CD4-positive, alpha-beta memory T cell (primary cell): ENCODE results near the gene PAIP2. TPM values are rescaled to one million over a fixed set of nuclear protein-coding genes. Genes with fewer than 3 reads are reported as not detected.
A peak's percentile ranks its signal among the peaks of the same experiment; 100 is the strongest.

Experiments used
- CTCF ChIA-PET: fragments of 350-600 bp; sonication (Branson Sonifier 250); formaldehyde crosslinking; loops from one replicate; lab custom pipeline; 2021; ENCODE audit warnings: inconsistent platforms; ENCODE audit not compliant: partially characterized antibody; lab: Charles Lee
- POLR2A ChIA-PET: fragments of 350-600 bp; sonication (Branson Sonifier 250); formaldehyde crosslinking; loops from one replicate; lab custom pipeline; 2021; ENCODE audit not compliant: partially characterized antibody; lab: Charles Lee
- DNase-seq, 5 donors: peaks; one replicate each; pipeline versions ENCODE4 v3.0.0 to v3.0.0-alpha.2; 2020 to 2022; ENCODE audit warnings: mixed read lengths in 1 of 5
- H3K27ac ChIP-seq: one replicate; pipeline ENCODE4 v1.7.0; 2013; ENCODE audit warnings: low read depth, low read length
- H3K27me3 ChIP-seq: 2 replicates; pipeline ENCODE4 v1.7.0; 2013; ENCODE audit warnings: mild to moderate bottlenecking, low read length, moderate library complexity; ENCODE audit not compliant: insufficient read depth
- H3K36me3 ChIP-seq: 2 replicates; pipeline ENCODE4 v1.7.0; 2013; ENCODE audit warnings: mild to moderate bottlenecking, low read length, moderate library complexity; ENCODE audit not compliant: insufficient read depth
- H3K4me1 ChIP-seq: 2 replicates; pipeline ENCODE4 v1.7.0; 2013; ENCODE audit warnings: mild to moderate bottlenecking, low read length, moderate library complexity; ENCODE audit not compliant: insufficient read depth
- H3K4me3 ChIP-seq, 2 donors: one replicate each; pipeline ENCODE4 v1.7.0; 2013; ENCODE audit warnings: low read length in 2 of 2, mild to moderate bottlenecking in 1 of 2
- H3K9me3 ChIP-seq, 2 donors: one replicate each; pipeline ENCODE4 v1.7.0; 2013; ENCODE audit warnings: low read length in 2 of 2, control low read depth in 1 of 2; ENCODE audit not compliant: control insufficient read depth in 1 of 2
- H3K27ac Mint-ChIP-seq, 7 donors: one replicate each; pipeline ENCODE4 v1.8.0; 2020 to 2021; ENCODE audit warnings: mixed read lengths in 7 of 7, mild to moderate bottlenecking in 6 of 7, inconsistent platforms in 3 of 7, moderate library complexity in 3 of 7
- H3K27me3 Mint-ChIP-seq, 2 donors: one replicate each; pipeline ENCODE4 v1.8.0; 2020 to 2021; ENCODE audit warnings: mixed read lengths in 2 of 2
- H3K36me3 Mint-ChIP-seq, 2 donors: one replicate each; pipeline ENCODE4 v1.8.0; 2020 to 2021; ENCODE audit warnings: mixed read lengths in 2 of 2, inconsistent platforms in 1 of 2, mild to moderate bottlenecking in 1 of 2
- H3K4me1 Mint-ChIP-seq, 4 donors: one replicate each; pipeline ENCODE4 v1.8.0; 2020 to 2021; ENCODE audit warnings: mixed read lengths in 4 of 4, mild to moderate bottlenecking in 1 of 4
- H3K4me3 Mint-ChIP-seq, 8 donors: one replicate each; pipeline ENCODE4 v1.8.0; 2020 to 2021; ENCODE audit warnings: mixed read lengths in 8 of 8, mild to moderate bottlenecking in 7 of 8, moderate library complexity in 6 of 8, inconsistent platforms in 3 of 8
- H3K9me3 Mint-ChIP-seq, 8 donors: one replicate each; pipeline ENCODE4 v1.8.0; 2020 to 2021; ENCODE audit warnings: mixed read lengths in 8 of 8, mild to moderate bottlenecking in 5 of 8, inconsistent platforms in 3 of 8, moderate library complexity in 1 of 8
- intact Hi-C: fragments of 100-400 bp; cut with micrococcal nuclease; formaldehyde crosslinking; loops from one replicate; pipeline ENCODE4 v1.15.1; 2023
- polyA plus RNA-seq, 2 donors: library from polyadenylated mRNA; unstranded; fragments of 300-500 nt; fragmentation: Illumina TruSeq; gene quantifications; one replicate each; pipeline ENCODE4 v1.2.3, GENCODE V29; 2021
- total RNA-seq, 2 experiments: library from RNA; stranded (reverse); gene quantifications; one replicate each; pipeline ENCODE4 v1.2.3, GENCODE V29; 2021

PAIP2 gene
- total and polyA plus RNA-seq, 4 experiments from 2014 or later: 109 to 503 (median 211) TPM

GRCh38 chr5:139371482-139372435 is 30.1 kb downstream of the PAIP2 start:
- H3K27ac Mint-ChIP-seq: no peak overlapping the region
- H3K4me3 ChIP-seq: no peak overlapping the region
- no peaks in the 10 kb centered on the region for H3K27me3 ChIP-seq
- no peaks in the 10 kb centered on the region for H3K4me1 ChIP-seq
- no peak overlapping the region for H3K27ac ChIP-seq
- DNase-seq: no peak
- no peaks in the 10 kb centered on the region for H3K9me3 ChIP-seq
- peaks cover 24 to 42% of the 10 kb centered on the region in 2 donors for H3K36me3 Mint-ChIP-seq
- H3K9me3 Mint-ChIP-seq: no peaks in the 10 kb centered on the region
- POLR2A ChIA-PET: interaction anchor here (0.8 kb wide), 1 partner anchor 98 kb away, joined by 4 read pairs; no protein-coding TSS in a partner anchor
- no peaks in the 10 kb centered on the region for H3K27me3 Mint-ChIP-seq
- intact Hi-C loops: no loop called here
- H3K36me3 ChIP-seq: peaks cover 20% of the 10 kb centered on the region
- H3K4me1 Mint-ChIP-seq: peaks cover 0 to 6% (median under 1%) of the 10 kb centered on the region in 4 donors
- no peak overlapping the region for H3K4me3 Mint-ChIP-seq
- CTCF ChIA-PET: no interaction called here

GRCh38 chr5:139374909-139375308 is 33.3 kb downstream of the PAIP2 start:
- no peaks in the 10 kb centered on the region for H3K4me1 ChIP-seq
- peaks cover 0 to 6% (median under 1%) of the 10 kb centered on the region in 4 donors for H3K4me1 Mint-ChIP-seq
- no peaks in the 10 kb centered on the region for H3K27me3 ChIP-seq
- H3K27ac Mint-ChIP-seq: peak overlapping the region in 1 of 7 donors; percentile 41
- H3K9me3 ChIP-seq: no peaks in the 10 kb centered on the region
- ChIA-PET CTCF (no interaction called here), POLR2A (no interaction called here)
- intact Hi-C loops: no loop called here
- H3K27ac ChIP-seq: no peak overlapping the region
- no peaks in the 10 kb centered on the region for H3K27me3 Mint-ChIP-seq
- DNase-seq: no peak
- no peak overlapping the region for H3K4me3 Mint-ChIP-seq
- H3K9me3 Mint-ChIP-seq: no peaks in the 10 kb centered on the region
- H3K36me3 Mint-ChIP-seq: peaks cover 18 to 25% of the 10 kb centered on the region in 2 donors
- no peak overlapping the region for H3K4me3 ChIP-seq
- H3K36me3 ChIP-seq: peaks cover 12% of the 10 kb centered on the region

- ChIA-PET POLR2A (interaction anchor here (1.7 kb wide), 1 partner anchor 14 kb away, joined by 4 read pairs; no protein-coding TSS in a partner anchor), CTCF (no interaction called here)
- H3K9me3 ChIP-seq: no peaks in the 10 kb centered on the region
- H3K9me3 Mint-ChIP-seq: no peaks in the 10 kb centered on the region
- H3K27ac Mint-ChIP-seq: no peak overlapping the region
- intact Hi-C loops: no loop called here
- H3K27ac ChIP-seq: no peak overlapping the region
- H3K4me1 Mint-ChIP-seq: peaks cover 0 to 6% (median under 1%) of the 10 kb centered on the region in 4 donors
- no peak for DNase-seq
- H3K27me3 Mint-ChIP-seq: no peaks in the 10 kb centered on the region
- H3K27me3 ChIP-seq: no peaks in the 10 kb centered on the region
- H3K36me3 Mint-ChIP-seq: peaks cover 18 to 19% of the 10 kb centered on the region in 2 donors
- H3K4me3 Mint-ChIP-seq: no peak overlapping the region
- H3K4me1 ChIP-seq: no peaks in the 10 kb centered on the region
- H3K36me3 ChIP-seq: peaks cover 9% of the 10 kb centered on the region
- H3K4me3 ChIP-seq: no peak overlapping the region
These were observed 34.7 kb downstream of the PAIP2 start for GRCh38 chr5:139376364-139376763.

GRCh38 chr5:139377226-139377625 is 35.6 kb downstream of the PAIP2 start:
- Histone ChIP-seq H3K4me1 (no peaks in the 10 kb centered on the region), H3K4me3 (no peak overlapping the region), H3K27me3 (no peaks in the 10 kb centered on the region), H3K27ac (no peak overlapping the region), H3K9me3 (no peaks in the 10 kb centered on the region), H3K36me3 (peaks cover under 1% of the 10 kb centered on the region)
- Mint-ChIP-seq H3K9me3 (no peaks in the 10 kb centered on the region), H3K27ac (peak overlapping the region in 1 of 7 donors; percentile 50), H3K36me3 (peaks cover 10 to 13% of the 10 kb centered on the region in 2 donors), H3K27me3 (no peaks in the 10 kb centered on the region), H3K4me3 (no peak overlapping the region), H3K4me1 (peaks cover 0 to 6% (median under 1%) of the 10 kb centered on the region in 4 donors)
- intact Hi-C loops: no loop called here
- CTCF ChIA-PET: no interaction called here
- POLR2A ChIA-PET: interaction anchor here (1.7 kb wide), 1 partner anchor 13 kb away, joined by 4 read pairs; no protein-coding TSS in a partner anchor
- no peak for DNase-seq

GRCh38 chr5:139378101-139378825 is 36.6 kb downstream of the PAIP2 start:
- Mint-ChIP-seq H3K4me1 (peaks cover 0 to 6% (median under 1%) of the 10 kb centered on the region in 4 donors), H3K9me3 (no peaks in the 10 kb centered on the region), H3K36me3 (peaks cover 5 to 12% of the 10 kb centered on the region in 2 donors), H3K27ac (no peak overlapping the region), H3K4me3 (no peak overlapping the region), H3K27me3 (no peaks in the 10 kb centered on the region)
- CTCF ChIA-PET: no interaction called here
- intact Hi-C loops: no loop called here
- H3K36me3 ChIP-seq: no peaks in the 10 kb centered on the region
- H3K27me3 ChIP-seq: no peaks in the 10 kb centered on the region
- H3K27ac ChIP-seq: no peak overlapping the region
- DNase-seq: no peak
- no peaks in the 10 kb centered on the region for H3K9me3 ChIP-seq
- no peak overlapping the region for H3K4me3 ChIP-seq
- no peaks in the 10 kb centered on the region for H3K4me1 ChIP-seq
- POLR2A ChIA-PET: no interaction called here

GRCh38 chr5:139378941-139379361 is 37.3 kb downstream of the PAIP2 start:
- ChIA-PET CTCF (no interaction called here), POLR2A (no interaction called here)
- Histone ChIP-seq H3K9me3 (no peaks in the 10 kb centered on the region), H3K36me3 (no peaks in the 10 kb centered on the region), H3K27me3 (no peaks in the 10 kb centered on the region), H3K27ac (no peak overlapping the region), H3K4me1 (no peaks in the 10 kb centered on the region), H3K4me3 (no peak overlapping the region)
- Mint-ChIP-seq H3K27me3 (no peaks in the 10 kb centered on the region), H3K36me3 (peaks cover 2 to 6% of the 10 kb centered on the region in 2 donors), H3K4me1 (peaks cover 0 to 4% (median under 1%) of the 10 kb centered on the region in 4 donors), H3K27ac (peak overlapping the region in 2 of 7 donors; percentile 52 to 69), H3K9me3 (no peaks in the 10 kb centered on the region), H3K4me3 (no peak overlapping the region)
- DNase-seq: no peak
- intact Hi-C loops: no loop called here
